HG03097 (cell line): ENCODE results near the gene BOLA3.
A peak's percentile ranks its signal among the peaks of the same experiment; 100 is the strongest.
"Not testable (repeated sequence)": the region's sequence is repeated elsewhere in the genome, so short reads cannot be mapped to it uniquely, and the experiment has no call there.

Experiments used
- ATAC-seq: cut with Tn5 transposase; IDR thresholded peaks from one replicate; pipeline ENCODE4 v1.9.1; 2021; ENCODE audit not compliant: unreplicated experiment, low FRiP score

BOLA3 gene

DNA sequence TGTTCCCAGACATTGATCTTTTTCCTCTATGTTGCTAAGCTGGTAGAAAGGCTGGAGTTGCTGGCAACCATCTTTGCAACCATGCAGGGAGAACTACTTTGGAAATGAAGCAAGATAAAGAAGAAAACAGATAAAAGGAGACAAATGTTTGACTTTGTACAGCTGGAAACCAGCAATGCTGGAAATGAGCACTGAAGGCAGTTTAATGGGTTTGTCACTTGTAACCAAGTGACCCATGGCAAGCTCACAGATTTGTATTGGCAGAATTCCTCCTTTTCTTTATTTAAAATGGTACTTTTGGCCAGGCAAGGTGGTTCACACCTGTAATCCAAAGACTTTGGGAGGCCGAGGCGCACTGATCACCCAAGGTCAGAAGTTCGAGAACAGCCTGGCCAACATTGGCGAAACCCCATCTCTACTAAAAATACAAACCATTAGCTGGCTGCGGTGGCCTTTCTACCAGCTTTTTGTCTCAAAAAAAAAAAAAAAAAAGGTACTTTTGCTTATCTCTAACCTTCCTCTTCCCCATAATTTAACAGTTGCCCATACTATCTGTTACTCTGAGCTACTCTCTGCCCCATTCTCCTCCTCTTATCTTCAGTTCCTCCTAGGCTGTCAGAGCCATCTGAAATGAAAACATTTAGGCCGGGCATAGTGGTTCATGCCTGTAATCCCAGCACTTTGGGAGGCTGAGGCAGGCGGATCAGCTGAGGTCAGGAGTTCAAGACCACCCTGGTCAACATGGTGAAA lies 2.0 kb upstream of the BOLA3 start:
- ATAC-seq, result no peak

DNA sequence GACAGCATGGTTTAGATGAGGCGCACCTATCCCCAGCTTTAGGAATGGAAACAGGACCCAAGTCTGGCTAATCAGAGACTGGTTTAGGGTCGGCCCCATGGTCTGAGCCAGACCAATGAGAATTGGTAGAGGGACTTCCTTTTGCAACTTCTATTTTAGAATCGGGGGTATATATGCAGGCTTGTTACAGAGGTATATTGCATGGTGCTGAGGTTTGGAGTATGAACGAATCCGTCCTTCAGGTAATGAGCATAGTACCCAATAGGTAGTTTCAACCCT lies 1.5 kb upstream of the BOLA3 start:
- ATAC-seq, result no peak

DNA sequence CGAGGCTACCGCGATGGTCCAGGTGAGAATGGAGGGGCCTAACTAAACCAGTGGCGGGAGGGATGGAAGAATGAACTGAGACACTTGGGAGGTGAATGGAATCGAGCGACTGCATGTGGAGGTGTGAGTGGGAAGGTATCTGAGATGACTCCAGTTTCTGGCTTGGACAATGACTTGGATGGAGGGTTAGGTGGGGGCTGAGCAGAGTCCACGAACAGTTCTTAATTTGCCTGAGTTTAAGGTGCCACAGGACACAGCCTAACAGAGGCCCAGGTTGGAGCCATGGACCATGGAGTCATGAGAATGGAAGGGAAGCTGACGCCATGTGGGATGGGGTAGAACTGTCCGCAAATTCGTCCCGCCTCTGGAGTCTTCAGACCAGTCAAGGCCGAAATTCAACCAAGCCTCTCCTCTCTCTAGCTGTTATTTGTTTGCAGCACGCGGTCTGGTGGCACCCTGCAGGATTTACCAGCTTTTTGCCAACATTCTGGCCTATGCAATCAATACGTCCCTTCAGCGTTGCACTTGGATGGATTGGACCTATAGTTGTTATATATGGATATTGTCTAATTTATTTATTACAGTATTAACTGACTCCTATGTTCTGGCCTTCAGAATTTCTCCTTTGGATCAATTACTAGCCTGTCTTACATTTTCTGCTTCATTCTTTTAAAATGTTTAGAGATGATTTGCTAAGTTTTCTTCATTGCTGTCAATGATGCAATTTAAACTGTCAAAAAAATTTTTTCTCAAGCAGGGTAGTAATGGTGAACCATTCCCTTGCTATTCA lies 940 bp upstream of the BOLA3 start:
- ATAC-seq, result no peak

DNA sequence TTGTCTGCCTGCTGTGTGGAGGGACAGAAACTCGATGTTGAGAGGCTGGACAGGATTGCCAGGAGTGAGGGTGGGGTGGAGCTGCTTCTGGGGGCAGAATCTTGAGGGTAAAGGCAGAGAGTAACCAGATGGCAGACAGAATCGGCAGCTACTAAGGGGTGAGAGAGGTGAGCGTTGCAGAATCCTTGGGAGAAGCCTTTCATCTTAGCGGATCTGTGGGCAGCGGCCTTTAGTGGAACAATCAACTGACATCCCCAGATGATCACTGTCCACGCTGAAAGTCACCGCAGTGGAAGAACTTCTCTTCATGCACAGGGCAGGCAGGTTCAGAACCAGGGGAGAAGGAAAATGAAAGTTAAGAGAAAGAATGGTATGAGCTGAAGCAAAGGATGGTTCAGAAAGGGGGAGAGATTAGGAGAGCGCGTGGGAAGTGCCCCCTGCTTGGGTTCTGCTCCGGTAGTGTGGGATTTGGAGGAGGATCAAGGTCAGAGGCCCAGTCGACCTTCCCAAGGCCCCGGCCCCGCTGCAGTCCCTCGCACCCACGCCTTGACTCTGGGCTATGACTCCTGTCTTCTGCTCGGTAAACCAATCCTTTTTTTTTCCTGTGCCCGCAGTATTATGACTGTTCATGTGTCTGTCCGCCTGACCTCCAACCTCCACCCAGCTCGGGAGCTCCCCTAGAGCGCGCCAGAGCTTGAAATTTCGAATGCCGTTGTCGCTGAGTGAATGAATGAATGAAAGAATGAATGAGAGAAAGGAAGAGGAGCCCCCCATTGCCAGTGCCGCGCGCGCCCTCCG lies 584 bp downstream of the BOLA3 start:
- peak; percentile 24 for ATAC-seq

DNA sequence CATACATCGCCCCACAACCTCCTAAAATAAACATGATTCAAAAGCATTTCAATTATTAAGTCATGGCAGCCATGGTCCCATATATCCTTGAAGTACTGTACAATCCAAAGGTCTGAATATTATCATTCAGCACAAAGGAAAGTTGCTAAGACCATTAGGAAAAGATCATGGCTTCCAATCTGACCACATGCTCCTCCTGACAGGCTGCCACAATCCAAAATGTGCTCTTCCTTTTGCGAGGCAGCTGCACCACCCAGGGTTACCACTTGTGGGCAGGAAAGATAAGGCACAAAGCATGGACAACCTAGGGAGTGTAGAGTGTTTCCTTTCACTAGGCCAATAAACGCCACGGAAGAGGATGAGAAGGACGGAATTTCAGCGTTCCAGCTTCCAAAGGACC lies 5.4 kb downstream of the BOLA3 start:
- ATAC-seq, result no peak

DNA sequence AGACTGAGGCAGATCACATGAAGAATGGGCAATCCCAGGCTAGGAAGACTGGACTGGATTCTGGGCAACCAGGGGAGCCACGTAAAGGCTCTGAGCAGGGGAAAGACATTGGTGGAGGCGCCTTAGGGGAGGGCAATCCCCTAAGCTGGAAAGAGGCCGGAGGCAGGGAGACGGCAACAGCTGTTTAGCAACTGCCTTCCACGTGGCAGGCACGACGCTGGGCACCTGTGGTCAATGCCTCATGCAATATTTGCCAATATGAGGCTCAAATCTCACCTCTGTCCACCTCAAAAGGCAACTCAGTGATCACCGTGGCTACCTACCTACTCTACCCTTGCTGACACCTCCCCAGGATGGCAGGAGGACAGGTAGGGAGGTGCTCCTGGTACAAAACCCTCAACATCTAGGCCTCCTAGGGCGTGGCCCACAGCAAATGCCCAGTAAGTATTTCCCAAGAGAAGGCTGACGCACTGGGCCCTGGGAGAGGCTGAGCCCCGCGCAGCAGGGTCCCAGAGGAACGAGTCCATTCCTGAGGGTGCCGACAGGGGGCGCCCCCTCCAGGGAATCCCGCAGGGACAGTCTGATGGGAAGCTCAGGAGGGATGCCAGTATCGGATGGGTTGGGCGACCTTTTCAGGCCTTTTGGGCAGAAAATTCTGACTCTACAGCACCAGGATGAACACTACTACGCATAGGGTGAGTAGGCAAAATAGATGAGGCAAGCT lies 8.9 kb downstream of the BOLA3 start:
- ATAC-seq, result no peak

DNA sequence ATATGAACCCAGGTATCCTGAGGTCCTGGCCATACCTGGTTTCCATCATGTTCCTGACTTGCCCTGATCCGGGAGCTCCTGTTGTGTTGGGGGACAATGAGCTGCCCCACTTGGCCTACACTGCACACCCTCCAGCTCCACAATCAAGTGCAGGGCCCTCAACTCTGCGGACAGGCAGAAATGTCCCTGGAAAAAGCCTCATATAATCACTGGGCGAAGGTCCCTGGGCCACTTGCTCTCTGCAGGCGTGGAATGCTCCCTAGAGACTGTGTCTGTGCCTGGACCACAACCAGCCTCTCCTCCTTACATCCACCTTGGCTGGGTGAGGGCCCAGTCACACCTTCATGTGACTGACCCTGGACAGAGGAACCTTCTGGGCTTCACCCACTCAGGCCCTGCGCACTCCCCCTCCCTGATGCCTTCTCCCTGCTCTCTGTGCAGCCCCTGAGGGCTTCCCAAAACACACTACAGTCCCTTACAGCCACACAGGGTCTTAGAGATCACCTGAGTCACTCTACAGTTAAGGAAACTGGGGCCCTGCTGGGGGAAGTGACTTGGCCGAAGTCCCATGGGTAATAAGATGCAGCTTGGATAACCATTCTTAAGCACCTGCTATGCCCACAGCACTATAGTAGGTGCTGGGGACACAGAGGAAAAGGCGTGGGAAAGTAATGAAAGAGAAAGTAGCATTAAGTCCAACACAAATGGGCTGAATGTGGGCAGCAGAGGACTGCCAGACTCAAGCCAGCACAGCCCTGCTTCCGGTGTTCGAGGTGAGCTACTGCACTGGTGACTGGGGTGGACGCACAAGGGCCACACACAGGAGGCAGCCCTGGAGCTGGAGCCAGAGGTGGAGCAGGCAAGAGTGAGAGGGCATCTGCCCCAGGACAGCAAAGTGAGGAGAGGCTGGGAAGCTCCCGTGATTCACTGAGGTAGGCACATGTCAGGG lies 9.8 kb downstream of the BOLA3 start:
- no peak for ATAC-seq

DNA sequence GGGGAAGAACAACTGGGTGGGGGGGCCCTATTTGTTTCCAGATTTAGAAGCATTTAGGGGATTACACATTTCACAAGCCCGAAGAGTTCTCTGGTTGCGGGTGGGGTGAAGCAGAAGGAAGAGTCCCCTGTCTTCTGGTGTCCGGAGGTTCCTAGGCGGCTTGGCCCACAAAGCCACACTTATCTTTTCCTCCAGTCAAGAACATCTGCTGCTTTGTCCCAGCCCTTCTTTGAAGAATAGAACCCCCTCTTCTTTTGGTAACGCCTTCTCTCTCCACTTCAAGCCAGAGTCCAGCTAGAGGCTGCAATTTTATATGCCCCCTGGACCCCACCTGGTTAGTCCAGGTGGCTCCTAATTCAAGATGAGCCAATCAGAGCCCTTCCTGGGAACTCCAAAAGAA lies 15.8 kb downstream of the BOLA3 start:
- ATAC-seq, result no peak

DNA sequence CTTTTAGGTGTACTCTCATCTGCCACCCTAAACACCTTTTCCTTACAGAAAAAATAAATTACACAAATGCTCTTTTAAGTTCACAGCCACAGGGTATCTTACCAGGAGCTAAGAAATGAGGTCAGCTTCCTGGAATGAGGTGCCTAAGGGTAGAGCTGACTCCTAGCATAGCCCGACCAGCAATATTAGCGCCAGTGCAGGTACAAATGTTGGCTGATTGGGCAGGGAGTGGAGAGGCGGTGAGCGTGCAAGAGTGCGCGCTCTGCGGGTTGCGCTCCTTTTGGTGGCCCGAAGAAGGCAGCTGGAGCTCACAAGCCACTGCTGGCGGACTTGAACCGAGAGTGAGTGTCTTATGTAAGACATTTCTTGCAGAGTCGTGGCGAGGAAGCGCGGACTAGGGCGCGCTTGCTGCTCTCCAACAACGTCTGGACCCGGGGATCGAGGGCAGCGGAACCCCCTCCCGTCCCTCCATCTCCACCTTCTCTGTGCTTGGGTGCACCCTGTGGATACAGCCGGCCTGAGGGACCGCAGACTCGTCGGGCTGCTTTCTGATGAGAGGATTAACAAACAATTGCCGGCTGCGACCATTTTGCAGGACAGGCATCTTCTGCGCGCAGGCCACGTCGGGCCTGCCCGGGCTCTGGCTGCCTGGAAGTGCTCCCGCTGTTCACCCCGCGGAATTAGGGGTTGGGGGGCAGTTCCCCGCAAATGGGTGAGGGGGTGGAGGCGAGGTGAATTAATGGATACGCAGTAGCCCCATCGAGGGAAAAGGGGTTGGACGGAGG lies 17.3 kb downstream of the BOLA3 start:
- no peak for ATAC-seq

DNA sequence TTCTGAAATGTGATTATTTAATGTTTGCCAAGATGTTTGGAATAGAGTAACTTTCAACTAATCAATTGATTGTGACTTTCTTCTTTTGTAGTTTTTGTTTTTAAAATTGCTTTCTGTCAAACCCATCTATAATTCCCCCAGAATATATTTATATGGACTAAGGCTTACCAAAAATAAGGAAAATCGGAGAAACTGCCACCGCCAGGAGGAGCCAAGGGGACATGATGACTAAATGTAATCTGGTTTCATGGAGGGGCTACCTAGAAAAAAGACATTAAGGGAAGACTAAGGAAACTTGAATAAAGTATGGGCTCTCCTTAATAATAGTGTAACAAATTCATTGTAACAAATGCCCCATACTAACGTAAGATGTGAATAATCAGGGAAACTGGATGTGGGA lies 19.5 kb downstream of the BOLA3 start:
- no peak for ATAC-seq

DNA sequence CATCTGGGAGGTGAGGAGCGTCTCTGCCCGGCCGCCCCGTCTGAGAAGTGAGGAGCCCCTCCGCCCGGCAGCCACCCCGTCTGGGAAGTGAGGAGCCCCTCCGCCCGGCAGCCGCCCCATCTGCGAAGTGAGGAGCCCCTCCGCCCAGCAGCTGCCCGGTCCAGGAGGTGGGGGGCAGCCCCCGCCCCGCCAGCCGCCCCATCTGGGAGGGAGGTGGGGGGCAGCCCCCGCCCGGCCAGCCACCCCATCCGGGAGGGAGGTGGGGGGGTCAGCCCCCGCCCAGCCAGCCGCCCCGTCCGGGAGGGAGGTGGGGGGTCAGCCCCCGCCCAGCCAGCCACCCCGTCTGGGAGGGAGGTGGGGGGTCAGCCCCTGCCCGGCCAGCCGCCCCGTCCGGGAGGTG lies 23.8 kb downstream of the BOLA3 start:
- not testable (repeated sequence) for ATAC-seq

DNA sequence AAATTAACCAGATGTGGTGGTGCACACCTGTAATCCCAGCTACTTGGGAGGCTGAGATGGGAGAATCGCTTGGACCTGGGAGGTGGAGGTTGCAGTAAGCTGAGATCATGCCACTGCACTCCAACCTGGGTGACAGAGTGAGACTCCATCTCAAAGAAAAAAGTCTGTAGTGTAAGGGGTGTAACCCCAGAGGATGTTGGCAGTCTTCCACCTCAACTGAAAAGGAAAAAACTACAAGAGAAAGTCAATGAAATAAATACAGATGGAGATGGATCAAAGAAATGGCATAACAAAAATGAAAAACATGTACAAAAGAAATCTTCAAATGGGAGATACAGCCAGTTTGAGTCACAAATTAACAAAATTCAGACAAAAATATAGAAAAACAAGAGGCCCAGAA lies 25.9 kb downstream of the BOLA3 start:
- not testable (repeated sequence) for ATAC-seq

DNA sequence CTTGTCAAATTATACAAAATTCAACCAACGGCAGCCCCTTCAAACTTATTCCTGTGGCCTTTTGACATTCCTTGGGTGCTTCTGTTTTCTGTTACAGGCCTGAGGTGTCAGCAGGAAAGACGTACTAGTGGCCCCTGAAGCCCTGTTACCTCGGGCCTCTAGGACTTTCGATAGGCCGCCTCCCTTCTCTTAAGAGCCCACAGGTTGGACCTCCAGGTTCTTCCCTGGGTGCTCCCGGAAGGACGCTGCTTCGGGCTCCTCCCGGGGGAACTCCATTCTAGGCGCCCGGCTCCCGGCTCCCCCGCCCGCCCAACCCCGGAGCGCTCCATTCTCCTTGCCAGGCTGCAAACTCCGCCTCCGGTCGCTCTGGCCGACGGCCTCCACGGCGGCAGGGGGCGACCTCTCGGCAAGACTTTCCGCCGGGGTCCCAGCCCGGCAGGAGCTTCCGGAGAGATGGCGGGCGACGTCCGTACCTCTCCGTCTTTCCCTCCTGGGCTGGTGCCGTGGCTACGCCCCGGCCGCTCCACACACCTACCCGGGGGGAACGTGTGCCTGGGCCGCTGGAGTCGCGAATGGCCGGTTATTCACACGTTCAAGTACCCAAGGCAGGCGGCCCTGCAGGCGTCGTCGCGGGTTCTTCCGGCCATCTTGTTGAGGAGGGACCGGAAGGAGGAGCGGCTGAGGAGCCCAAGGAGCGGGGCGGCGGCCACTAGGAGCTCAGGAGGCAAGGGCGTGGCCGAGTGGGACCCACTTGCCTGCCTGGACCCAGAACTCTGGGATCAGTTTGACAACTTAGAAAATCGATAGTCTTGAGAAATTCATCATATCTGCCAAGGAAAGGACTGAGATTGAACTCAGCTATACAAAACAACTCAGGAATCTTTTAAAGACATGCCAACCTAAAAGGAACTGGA lies 27.5 kb downstream of the BOLA3 start:
- peak; percentile 93 for ATAC-seq

DNA sequence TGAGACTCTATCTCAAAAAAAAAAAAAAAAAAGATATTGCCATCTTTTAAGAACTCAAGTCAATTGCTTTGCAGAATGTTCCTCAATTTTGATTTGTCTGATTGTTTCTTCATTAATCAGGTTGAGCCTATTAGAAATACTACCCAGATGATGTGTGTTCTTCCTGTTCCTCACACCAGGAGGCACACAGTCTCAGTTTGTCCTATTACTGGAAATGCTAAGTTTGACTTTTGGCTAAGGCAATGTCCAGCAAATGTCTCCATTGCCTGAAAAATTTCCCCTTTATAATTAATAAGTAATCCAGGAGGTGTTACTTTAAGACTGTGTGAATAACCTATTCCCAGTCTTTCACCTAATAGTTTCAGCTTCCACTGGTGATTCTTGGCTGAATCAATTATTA lies 28.4 kb downstream of the BOLA3 start:
- no peak for ATAC-seq

DNA sequence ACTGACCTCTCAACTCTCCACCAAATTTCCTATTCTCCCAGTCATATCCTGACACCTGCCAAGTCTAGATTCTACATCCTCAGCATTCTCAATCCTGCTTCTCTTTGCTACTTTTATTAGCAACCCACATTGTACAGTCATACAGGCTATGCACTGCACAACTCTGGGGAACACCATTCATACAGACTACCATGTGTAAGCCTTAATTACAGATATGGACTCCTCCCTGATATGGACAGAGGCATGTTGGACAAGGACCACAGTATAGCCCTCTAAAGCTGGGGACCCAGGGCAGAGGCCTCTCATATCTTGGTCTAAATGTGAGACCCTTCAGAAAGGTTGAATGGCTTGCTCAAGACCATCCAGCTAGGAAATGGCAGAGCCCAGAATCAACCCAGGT lies 36.3 kb downstream of the BOLA3 start:
- no peak for ATAC-seq

DNA sequence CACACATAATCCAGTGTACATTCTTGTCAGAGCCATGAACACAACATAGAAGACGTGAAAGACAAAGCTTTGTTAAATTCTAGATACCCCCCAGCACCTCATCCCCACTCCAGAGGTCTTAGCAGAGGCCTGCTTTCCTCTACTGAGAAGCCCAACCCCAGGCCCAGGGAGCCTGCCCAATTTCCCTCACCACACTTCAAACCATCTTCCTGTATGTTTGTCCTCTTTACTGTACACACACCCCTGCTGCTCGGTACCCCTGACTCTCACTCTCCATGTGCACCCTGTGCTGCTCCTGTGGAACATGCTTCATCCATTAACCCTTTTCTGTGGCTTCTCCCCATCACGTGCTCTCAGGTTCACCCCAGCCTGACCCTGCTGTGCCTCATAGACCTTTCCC lies 37.2 kb downstream of the BOLA3 start:
- ATAC-seq, result no peak

DNA sequence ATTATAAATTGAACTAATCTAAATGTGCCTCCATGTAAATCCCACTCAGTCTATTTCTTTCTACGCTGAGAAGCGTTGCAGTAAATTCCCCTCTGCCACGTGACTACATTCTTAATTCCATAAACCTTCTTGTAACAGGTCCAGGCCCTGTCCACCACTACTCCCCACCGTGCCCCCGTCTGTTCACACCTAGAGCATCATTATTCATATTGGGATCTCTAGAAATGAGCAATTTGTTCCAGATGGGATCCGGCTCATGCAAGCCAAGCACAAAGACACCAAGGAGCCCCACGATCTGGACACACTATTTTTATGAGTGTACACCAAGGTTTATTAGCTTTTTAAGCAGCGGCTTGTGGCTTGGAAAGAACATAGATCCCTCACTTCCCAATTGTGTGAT lies 38.2 kb downstream of the BOLA3 start:
- no peak for ATAC-seq

DNA sequence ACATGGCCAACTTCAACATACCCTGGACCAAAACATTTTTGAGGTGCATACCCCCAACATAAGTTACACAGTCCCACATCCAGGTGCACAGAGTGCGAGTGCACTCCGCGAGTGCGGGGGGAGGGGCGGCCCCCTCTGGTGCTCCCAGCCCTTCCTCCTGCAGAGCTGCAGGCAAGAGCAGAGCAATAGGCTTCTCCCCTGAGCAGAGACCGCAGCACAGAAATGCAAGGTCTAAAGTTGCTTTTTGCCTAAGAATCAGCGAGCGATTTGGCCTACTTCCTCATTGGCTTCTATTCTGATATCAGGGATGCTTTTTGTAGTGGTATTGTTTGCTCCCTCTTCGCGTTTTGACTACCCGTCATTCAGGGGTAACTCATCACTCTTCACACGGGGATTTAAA lies 40.6 kb downstream of the BOLA3 start:
- no peak for ATAC-seq
